ENCODE data around the gene PDE3A.

DNA sequence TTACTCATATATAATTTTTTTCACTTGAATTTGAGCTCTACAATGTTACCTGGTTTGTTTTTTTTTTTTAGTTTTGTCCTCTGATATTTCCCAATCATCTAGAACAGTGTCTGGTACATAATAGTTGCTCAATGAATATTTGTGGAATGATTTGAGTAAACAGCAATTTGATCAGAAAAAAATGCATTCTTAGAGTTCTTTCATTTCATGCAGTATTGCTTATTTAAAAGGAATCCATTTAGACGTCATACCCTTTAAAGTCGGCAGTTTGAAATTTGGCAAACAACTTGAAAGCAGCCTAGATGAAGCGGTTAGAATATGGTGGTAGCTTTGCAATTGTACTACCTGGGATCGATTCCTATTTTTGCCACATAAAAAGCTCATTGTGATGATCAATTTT, 140.0 kb downstream of the PDE3A start:
- TF ChIP-seq CHD2 (IDR thresholded peaks at IDR 0.05; ENCODE audit: borderline replicate concordance, low read depth, low read length) = no peak
- no peak for TF ChIP-seq CBX3 (IDR thresholded peaks at IDR 0.05; ENCODE audit: borderline replicate concordance, low read depth)
- TF ChIP-seq POLR2AphosphoS5 (IDR thresholded peaks at IDR 0.05; ENCODE audit: low read length) = no peak
- no peak for TF ChIP-seq ZNF207 (IDR thresholded peaks at IDR 0.05; ENCODE audit: borderline replicate concordance)
- no peak for TF ChIP-seq CTCF (IDR thresholded peaks at IDR 0.05 in 2 of 3, conservative IDR thresholded peaks at IDR 0.05 in 1 of 3; ENCODE audit: control insufficient read depth in 2 of 3, extremely low read depth in 1 of 3, insufficient read depth in 1 of 3, low read depth in 3 of 3, low read length in 3 of 3)
- no peak for TF ChIP-seq HDAC6 (IDR thresholded peaks at IDR 0.05; ENCODE audit: unreplicated experiment)
- TF ChIP-seq RAD21 (IDR thresholded peaks at IDR 0.05; ENCODE audit: insufficient read depth, low read depth, low read length) = no peak
- TF ChIP-seq SP1 (IDR thresholded peaks at IDR 0.05; ENCODE audit: low read depth, low read length) = no peak
- TF ChIP-seq SMARCA5 (IDR thresholded peaks at IDR 0.05) = no peak
- no peak for TF ChIP-seq FOXM1 (IDR thresholded peaks at IDR 0.05; ENCODE audit: low read depth, low read length)
- no peak for TF ChIP-seq GABPA (IDR thresholded peaks at IDR 0.05; ENCODE audit: low read depth)
- TF ChIP-seq PML (IDR thresholded peaks at IDR 0.05; ENCODE audit: low read length) = no peak
- no peak for TF ChIP-seq ZNF24 (IDR thresholded peaks at IDR 0.05)
- TF ChIP-seq, protein P1, sequence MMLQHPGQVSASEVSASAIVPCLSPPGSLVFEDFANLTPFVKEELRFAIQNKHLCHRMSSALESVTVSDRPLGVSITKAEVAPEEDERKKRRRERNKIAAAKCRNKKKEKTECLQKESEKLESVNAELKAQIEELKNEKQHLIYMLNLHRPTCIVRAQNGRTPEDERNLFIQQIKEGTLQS (IDR thresholded peaks at IDR 0.05; ENCODE audit: borderline replicate concordance, extremely low read depth, low read depth, low read length) = no peak
